IMR-90 (cell line): Measurements from ENCODE around the gene GRIK1. TPM values are rescaled to one million over a fixed set of nuclear protein-coding genes. Genes with fewer than 3 reads are reported as not detected.

ENCODE experiments used
- ATAC-seq: fragments of 200-7000 bp; cut with Tn5 transposase; 2 replicates; pipeline ENCODE4 v1.9.1; 2020; ENCODE audit warnings: low read depth, mild to moderate bottlenecking, moderate library complexity
- BruUV-seq: library from RNA; stranded (reverse); fragments of 400-500 nt; replicated peaks from 2 replicates; lab custom pipeline; 2021; lab: Mats Ljungman, UMichigan
- CTCF ChIA-PET: fragments of 300-600 bp; formaldehyde crosslinking; extraction: SDS; loops from one replicate; lab custom pipeline; 2021; ENCODE audit warnings: antibody characterized with exemption; lab: Yijun Ruan, JAX
- POLR2A ChIA-PET: fragments of 300-600 bp; sonication (Branson Sonifier 250); formaldehyde crosslinking; loops from one replicate; lab custom pipeline; 2022; ENCODE audit warnings: antibody characterized with exemption; ENCODE audit not compliant: unreplicated experiment; lab: Charles Lee
- DNase-seq: peaks from one replicate; pipeline ENCODE4 v3.0.0; 2013
- H2AFZ ChIP-seq: replicated peaks from 2 replicates; pipeline ENCODE3; 2013; ENCODE audit warnings: low read length, mild to moderate bottlenecking; ENCODE audit not compliant: poor library complexity
- H2AK5ac ChIP-seq: 2 replicates; pipeline ENCODE4 v1.6.1; 2013; ENCODE audit warnings: low read depth, low read length, inconsistent platforms
- H2AK9ac ChIP-seq: replicated peaks from 2 replicates; pipeline ENCODE3; 2013; ENCODE audit warnings: mild to moderate bottlenecking, low read depth, low read length, moderate library complexity; ENCODE audit not compliant: poor library complexity
- H2BK120ac ChIP-seq: 2 replicates; pipeline ENCODE4 v1.6.1; 2013; ENCODE audit warnings: low read depth, low read length, inconsistent platforms
- H2BK15ac ChIP-seq: 3 replicates; pipeline ENCODE4 v1.6.1; 2013; ENCODE audit warnings: low read depth, low read length, inconsistent platforms
- H2BK20ac ChIP-seq: 2 replicates; pipeline ENCODE4 v1.6.1; 2013; ENCODE audit warnings: low read depth, mild to moderate bottlenecking, inconsistent platforms, low read length, moderate library complexity
- H2BK5ac ChIP-seq: 2 replicates; pipeline ENCODE4 v1.6.1; 2013; ENCODE audit warnings: mild to moderate bottlenecking, low read depth, low read length, inconsistent platforms; ENCODE audit not compliant: poor library complexity, severe bottlenecking
- H3K14ac ChIP-seq: replicated peaks from 2 replicates; pipeline ENCODE4 v1.6.1; 2013; ENCODE audit warnings: low read depth, low read length, inconsistent platforms
- H3K18ac ChIP-seq: 2 replicates; pipeline ENCODE4 v1.6.1; 2013; ENCODE audit warnings: low read depth, low read length, control low read depth
- H3K23ac ChIP-seq: 2 replicates; pipeline ENCODE4 v1.6.1; 2013; ENCODE audit warnings: low read depth, low read length, inconsistent platforms
- H3K27ac ChIP-seq: 2 replicates; pipeline ENCODE4 v1.5.1; 2013; ENCODE audit warnings: mild to moderate bottlenecking, control low read depth, low read length; ENCODE audit not compliant: insufficient read depth
- H3K27me3 ChIP-seq: 2 replicates; pipeline ENCODE4 v1.6.1; 2013; ENCODE audit warnings: low read length; ENCODE audit not compliant: control insufficient read depth, insufficient read depth
- H3K36me3 ChIP-seq: 2 replicates; pipeline ENCODE4 v1.6.1; 2013; ENCODE audit warnings: low read length, mixed read lengths; ENCODE audit not compliant: control insufficient read depth, insufficient read depth
- H3K4ac ChIP-seq: 2 replicates; pipeline ENCODE4 v1.6.1; 2013; ENCODE audit warnings: low read depth, low read length, inconsistent platforms
- H3K4me1 ChIP-seq: 2 replicates; pipeline ENCODE4 v1.6.1; 2013; ENCODE audit warnings: low read length, mixed read lengths; ENCODE audit not compliant: control insufficient read depth, insufficient read depth
- H3K4me2 ChIP-seq: 2 replicates; pipeline ENCODE4 v1.6.1; 2013; ENCODE audit warnings: low read depth, mild to moderate bottlenecking, control low read depth, low read length, moderate library complexity
- H3K4me3 ChIP-seq: 2 replicates; pipeline ENCODE4 v1.5.1; 2013; ENCODE audit warnings: low read depth, mild to moderate bottlenecking, control low read depth, low read length, moderate library complexity; ENCODE audit not compliant: insufficient read depth
- H3K56ac ChIP-seq: 2 replicates; pipeline ENCODE4 v1.6.1; 2013; ENCODE audit warnings: low read length, inconsistent platforms; ENCODE audit not compliant: insufficient read depth; ENCODE audit errors: extremely low read depth
- H3K79me1 ChIP-seq, 2 experiments: 2 replicates each; pipeline ENCODE4 v1.6.1; 2013; ENCODE audit warnings: low read length in 2 of 2, inconsistent platforms in 1 of 2, low read depth in 1 of 2
- H3K9ac ChIP-seq: 2 replicates; pipeline ENCODE4 v1.6.1; 2013; ENCODE audit warnings: low read depth, low read length, control low read depth
- H3K9me1 ChIP-seq: 2 replicates; pipeline ENCODE4 v1.6.1; 2013; ENCODE audit warnings: low read length, inconsistent platforms; ENCODE audit not compliant: insufficient read depth
- H3K9me3 ChIP-seq: 2 replicates; pipeline ENCODE4 v1.6.1; 2013; ENCODE audit warnings: low read length; ENCODE audit not compliant: control insufficient read depth, insufficient read depth
- H4K20me1 ChIP-seq: 2 replicates; pipeline ENCODE4 v1.6.1; 2013; ENCODE audit warnings: low read length, inconsistent platforms; ENCODE audit not compliant: insufficient read depth
- H4K5ac ChIP-seq: 2 replicates; pipeline ENCODE4 v1.6.1; 2013; ENCODE audit warnings: mild to moderate bottlenecking, low read depth, low read length, control low read depth
- H4K8ac ChIP-seq, 2 experiments: 2 replicates each; pipeline ENCODE4 v1.6.1; 2013; ENCODE audit warnings: low read depth in 2 of 2, low read length in 2 of 2, control low read depth in 1 of 2, inconsistent platforms in 1 of 2
- H4K91ac ChIP-seq: 2 replicates; pipeline ENCODE4 v1.6.1; 2013; ENCODE audit warnings: low read depth, low read length, inconsistent platforms; ENCODE audit not compliant: insufficient read depth
- BHLHE40 ChIP-seq: fragments of 150-350 bp; IDR thresholded peaks from 2 replicates; pipeline ENCODE4 v1.6.1; 2016; ENCODE audit warnings: mild to moderate bottlenecking, low read depth, low read length
- CEBPB ChIP-seq: IDR thresholded peaks from 2 replicates; pipeline ENCODE4 v1.6.1; 2012; ENCODE audit warnings: low read depth, low read length, improper control_type of control experiment
- FOS ChIP-seq: fragments of 150-350 bp; IDR thresholded peaks from 2 replicates; pipeline ENCODE4 v1.6.1; 2016; ENCODE audit warnings: low read depth, low read length
- MAFK ChIP-seq: IDR thresholded peaks from 2 replicates; pipeline ENCODE4 v1.6.1; 2012; ENCODE audit warnings: low read depth, low read length, improper control_type of control experiment
- MAZ ChIP-seq: IDR thresholded peaks from 2 replicates; pipeline ENCODE4 v1.6.1; 2012; ENCODE audit warnings: low read depth, mild to moderate bottlenecking, low read length, improper control_type of control experiment, moderate library complexity, borderline replicate concordance
- POLR2A ChIP-seq: IDR thresholded peaks from 2 replicates; pipeline ENCODE4 v1.6.1; 2012; ENCODE audit warnings: mild to moderate bottlenecking, low read depth, low read length
- SMC3 ChIP-seq: fragments of 150-350 bp; IDR thresholded peaks from 2 replicates; pipeline ENCODE4 v1.6.1; 2016; ENCODE audit warnings: low read depth, mild to moderate bottlenecking, antibody characterized with exemption, low read length, moderate library complexity
- WGBS, 2 experiments: methylation state at CpG; one replicate each; pipeline versions ENCODE4 v1.1.5 to v1.1.7; 2013; ENCODE audit warnings: missing lambda C conversion rate in 2 of 2; ENCODE audit not compliant: insufficient read length in 1 of 2; ENCODE audit errors: extremely low coverage in 2 of 2; 5-methylcytosine and 5-hydroxymethylcytosine counted together
- dilution Hi-C: fragments of 300-500 bp; cut with HindIII; formaldehyde crosslinking; loops from one replicate; pipeline ENCODE4 v1.14.3; 2018; ENCODE audit warnings: low sequenced_read_pairs; ENCODE audit not compliant: unreplicated experiment
- in situ Hi-C: fragments of 300-500 bp; cut with MboI; formaldehyde crosslinking; loops from 3 replicates; pipeline ENCODE4 v1.14.3; 2019; ENCODE audit warnings: low sequenced_read_pairs, inconsistent platforms, mixed read lengths
- intact Hi-C: fragments of 100-400 bp; cut with micrococcal nuclease; formaldehyde crosslinking; loops from 2 replicates; pipeline ENCODE4 v1.10.0; 2022
- polyA plus RNA-seq, 3 experiments: library from polyadenylated mRNA; depleted of rRNA; stranded (reverse); fragments of >200 nt; gene quantifications; 2 replicates each; pipeline ENCODE4 v1.2.3, GENCODE V29; 2012; ENCODE audit warnings: low replicate concordance in 1 of 3
- total RNA-seq: library from RNA; depleted of rRNA; stranded (reverse); fragments of >200 nt; gene quantifications from 2 replicates; pipeline ENCODE4 v1.2.3, GENCODE V29; 2012
- TF ChIP-seq, protein P1 (sequence below): fragments of 150-350 bp; IDR thresholded peaks from 2 replicates; pipeline ENCODE4 v1.6.1; 2017; ENCODE audit warnings: mild to moderate bottlenecking, antibody characterized with exemption, low read length, low read depth

Gene GRIK1
- total and polyA plus RNA-seq, 2 of the 4 experiments (the other 2 are of a cell fraction), result not detected

DNA sequence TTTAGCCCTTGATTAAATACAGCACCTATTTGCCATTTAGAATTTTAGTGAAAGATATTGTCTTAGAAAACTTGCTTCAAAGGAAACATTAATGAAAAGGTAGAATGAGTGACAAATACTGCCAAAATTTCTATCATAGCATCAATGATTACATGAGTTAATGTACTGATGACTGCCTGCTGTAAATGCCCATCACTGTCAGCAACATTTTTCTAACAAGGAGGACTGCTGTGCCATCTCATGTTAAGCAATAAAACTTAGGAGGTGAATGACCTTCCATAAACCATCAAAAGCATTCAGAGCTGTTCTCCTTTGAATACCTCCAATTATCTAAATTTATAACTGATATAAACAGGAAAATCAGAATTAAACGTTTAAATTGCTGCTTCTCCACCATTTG is 54.3 kb downstream of the GRIK1 start:
- no peak overlapping the region for H3K14ac ChIP-seq
- no peak overlapping the region for H3K56ac ChIP-seq
- H3K4me3 ChIP-seq, result no peak overlapping the region
- no peak overlapping the region for H3K27ac ChIP-seq
- H3K23ac ChIP-seq, result no peak overlapping the region
- H2AK5ac ChIP-seq, result no peak overlapping the region
- no peak overlapping the region for H3K4ac ChIP-seq
- no peaks in the 10 kb centered on the region for H3K9me1 ChIP-seq
- no peak overlapping the region for H3K9ac ChIP-seq
- no peak overlapping the region for H4K91ac ChIP-seq
- H2BK20ac ChIP-seq, result no peak overlapping the region
- H2BK15ac ChIP-seq, result no peak overlapping the region
- H4K20me1 ChIP-seq, result no peaks in the 10 kb centered on the region
- H3K79me1 ChIP-seq, result no peaks in the 10 kb centered on the region
- TF ChIP-seq, protein P1, sequence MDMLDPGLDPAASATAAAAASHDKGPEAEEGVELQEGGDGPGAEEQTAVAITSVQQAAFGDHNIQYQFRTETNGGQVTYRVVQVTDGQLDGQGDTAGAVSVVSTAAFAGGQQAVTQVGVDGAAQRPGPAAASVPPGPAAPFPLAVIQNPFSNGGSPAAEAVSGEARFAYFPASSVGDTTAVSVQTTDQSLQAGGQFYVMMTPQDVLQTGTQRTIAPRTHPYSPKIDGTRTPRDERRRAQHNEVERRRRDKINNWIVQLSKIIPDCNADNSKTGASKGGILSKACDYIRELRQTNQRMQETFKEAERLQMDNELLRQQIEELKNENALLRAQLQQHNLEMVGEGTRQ, result no peak
- TF ChIP-seq MAZ (no peak), POLR2A (no peak), MAFK (no peak), FOS (no peak), SMC3 (no peak), BHLHE40 (no peak), CEBPB (no peak)
- no peak overlapping the region for H3K4me2 ChIP-seq
- BruUV-seq, result no TSS peak
- H2BK5ac ChIP-seq, result no peak overlapping the region
- no CpG with 5 or more reads among the region's 1 CpG for WGBS, 2 experiments
- DNase-seq (no peak), ATAC-seq (no peak)
- ChIA-PET POLR2A (no interaction called here), CTCF (interaction anchor here (1.5 kb wide), 1 partner anchor 10 kb away, joined by 3 read pairs; no protein-coding TSS in a partner anchor)
- in situ Hi-C loops, result no loop called here
- H2BK120ac ChIP-seq, result no peak overlapping the region
- no peak overlapping the region for H4K8ac ChIP-seq
- H3K36me3 ChIP-seq, result no peaks in the 10 kb centered on the region
- H2AFZ ChIP-seq, result no peak overlapping the region
- H3K18ac ChIP-seq, result no peak overlapping the region
- dilution Hi-C loops, result no loop called here
- no peaks in the 10 kb centered on the region for H3K4me1 ChIP-seq
- H3K9me3 ChIP-seq, result no peaks in the 10 kb centered on the region
- H3K27me3 ChIP-seq, result no peaks in the 10 kb centered on the region
- no peak overlapping the region for H4K5ac ChIP-seq
- intact Hi-C loops, result no loop called here
- no peak overlapping the region for H2AK9ac ChIP-seq
